ENCODE data around the gene MYL11. TPM values are rescaled to one million over a fixed set of nuclear protein-coding genes. Genes with fewer than 3 reads are reported as not detected.
"Not testable (repeated sequence)": the region's sequence is repeated elsewhere in the genome, so short reads cannot be mapped to it uniquely, and the experiment has no call there.

MYL11 gene, protein sequence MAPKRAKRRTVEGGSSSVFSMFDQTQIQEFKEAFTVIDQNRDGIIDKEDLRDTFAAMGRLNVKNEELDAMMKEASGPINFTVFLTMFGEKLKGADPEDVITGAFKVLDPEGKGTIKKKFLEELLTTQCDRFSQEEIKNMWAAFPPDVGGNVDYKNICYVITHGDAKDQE
- total RNA-seq, result not detected in 2 replicates

DNA sequence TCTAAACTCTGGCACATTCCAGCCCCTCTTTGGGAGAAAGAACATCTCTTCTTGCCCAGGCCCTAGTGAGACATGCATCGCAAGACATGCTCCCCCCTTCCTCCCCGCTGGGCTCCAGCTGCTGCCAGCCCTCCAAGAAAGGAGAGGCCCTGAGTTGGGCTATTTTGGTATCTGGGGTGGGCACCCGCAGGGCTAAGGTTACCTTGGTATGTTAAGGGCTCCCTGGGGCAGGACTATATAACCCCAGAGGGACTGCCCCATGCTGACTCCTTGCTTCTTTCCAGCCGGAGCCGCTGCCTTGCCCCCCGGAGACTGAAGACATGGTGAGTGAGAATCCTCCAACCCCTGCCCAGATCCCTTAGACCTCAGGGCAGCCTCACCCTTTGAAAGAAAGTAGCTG, at the start of gene MYL11:
Gene MYL11, plus strand, starts transcription at position 265 of the 400 bp plus-strand sequence. Its CDS starts 56 bp downstream, at position 321.
- DNase-seq (ENCODE audit: low read depth in 2 of 2), result no peak

DNA sequence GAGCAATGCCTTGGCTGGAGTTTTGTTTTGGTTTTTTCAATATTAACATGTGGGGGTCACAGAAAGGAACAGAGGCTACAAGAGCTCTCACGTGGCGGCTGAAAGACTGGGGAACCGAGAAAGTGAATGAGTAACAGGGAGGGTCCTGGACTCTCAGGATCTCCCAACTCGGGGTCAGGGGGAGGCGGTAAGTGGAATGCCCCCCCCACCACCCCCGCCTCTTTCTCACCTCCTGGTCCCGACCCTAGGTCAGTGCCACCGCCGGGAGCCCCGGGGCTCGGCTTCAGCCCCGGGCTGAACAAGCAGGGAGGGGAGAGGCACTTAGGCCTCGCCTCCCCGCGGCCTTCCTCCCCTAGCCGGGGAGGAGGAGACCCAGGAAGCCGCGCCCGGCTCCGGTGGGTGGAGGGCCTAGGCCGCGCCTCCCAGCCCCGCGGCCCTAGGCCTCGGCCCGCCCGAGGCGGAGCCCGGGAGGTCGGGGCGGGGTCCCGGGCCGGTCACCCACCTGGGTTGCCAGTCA, 40.1 kb upstream of the MYL11 start:
- peak in 1 of 2 donors; percentile 68 for DNase-seq (ENCODE audit: low read depth in 2 of 2)

DNA sequence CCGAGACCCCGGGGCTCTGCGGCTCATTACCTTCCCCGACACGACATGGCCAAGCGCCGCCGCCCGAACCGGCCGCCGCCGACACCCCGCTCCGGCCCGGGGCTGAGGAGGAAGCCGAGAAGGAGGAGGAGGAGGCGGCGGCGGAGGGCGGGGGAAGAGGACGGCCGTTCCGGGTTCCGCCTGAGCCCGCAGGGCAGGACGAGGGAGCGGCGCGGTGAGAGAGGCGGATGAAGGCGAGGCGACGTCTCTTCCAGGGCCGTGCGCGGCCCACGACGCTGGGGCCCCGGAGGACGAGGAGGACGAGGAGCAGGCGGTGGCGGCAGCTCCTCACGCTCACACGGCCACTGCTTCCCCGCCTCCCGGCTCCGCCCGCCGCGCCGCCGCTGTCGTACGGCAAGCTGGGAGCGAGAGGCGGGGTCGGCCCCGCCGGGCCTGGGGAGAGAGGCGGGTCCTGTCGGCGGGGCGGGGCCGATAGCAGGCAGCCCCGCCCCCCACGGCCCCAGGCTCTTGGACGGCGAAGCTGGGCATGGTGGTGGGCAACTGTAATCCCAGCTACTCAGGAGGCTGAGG, 39.5 kb upstream of the MYL11 start:
- DNase-seq (ENCODE audit: low read depth in 2 of 2), result peak; percentile 78

DNA sequence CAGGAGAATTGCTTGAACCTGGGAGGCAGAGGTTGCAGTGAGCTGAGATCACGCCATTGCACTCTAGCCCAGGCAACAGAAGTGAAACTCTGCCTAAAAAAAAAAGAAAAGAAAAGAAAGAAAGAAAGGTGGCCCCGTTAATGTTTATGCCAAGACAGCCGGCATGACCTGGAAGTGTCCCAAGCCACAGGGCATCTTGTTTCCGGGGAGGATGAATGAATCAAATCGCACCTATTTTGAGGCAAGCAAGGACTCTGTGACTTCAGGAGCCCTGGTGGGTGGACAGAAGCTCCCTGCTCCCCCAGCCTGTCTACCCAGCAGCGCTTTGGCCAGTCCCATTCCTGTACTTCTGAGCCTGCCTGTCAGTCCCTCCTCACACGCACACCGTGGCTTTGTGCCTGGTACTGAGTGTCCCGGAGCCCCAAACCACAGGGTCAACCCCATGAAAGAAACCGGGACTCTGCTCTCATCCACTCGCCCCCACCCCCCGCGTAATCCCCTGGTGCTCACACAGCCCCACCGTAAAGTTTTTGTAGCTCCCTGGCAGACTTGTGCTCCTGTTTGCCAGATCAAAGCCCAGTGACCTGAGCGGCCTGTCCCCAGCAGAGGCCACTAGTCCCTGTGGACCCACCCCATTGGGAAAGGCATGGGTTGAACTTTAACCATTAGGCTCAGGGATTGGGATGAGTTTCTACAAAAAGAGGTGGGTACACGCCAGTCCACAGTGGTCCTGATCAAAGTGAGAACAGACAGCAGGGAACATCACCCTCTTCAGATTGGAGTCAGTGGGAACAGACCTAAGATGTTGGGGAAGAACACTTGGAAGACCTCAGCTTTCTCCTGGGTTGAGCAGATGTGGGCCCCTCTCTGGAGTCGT, 38.8 kb upstream of the MYL11 start:
- DNase-seq (ENCODE audit: low read depth in 2 of 2), result no peak

DNA sequence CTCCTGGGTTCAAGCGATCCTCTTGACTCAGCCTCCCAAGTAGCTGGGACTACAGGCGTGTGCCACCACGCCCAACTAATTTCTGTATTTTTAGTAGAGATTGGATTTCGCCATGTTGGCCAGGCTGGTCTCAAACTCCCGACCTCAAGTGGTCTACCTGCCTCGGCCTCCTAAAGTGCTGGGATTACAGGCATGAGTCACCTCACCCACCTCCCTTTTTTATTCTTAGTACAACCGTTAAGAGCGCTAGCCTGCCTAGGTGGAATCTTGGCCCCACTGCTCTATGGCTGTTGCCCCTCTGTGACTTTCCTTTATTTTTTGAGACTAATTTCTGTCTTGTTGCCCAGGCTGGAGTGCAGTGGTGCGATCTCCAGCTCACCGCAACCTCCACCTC, 36.6 kb upstream of the MYL11 start:
- not testable (repeated sequence) for DNase-seq (ENCODE audit: low read depth in 2 of 2)

DNA sequence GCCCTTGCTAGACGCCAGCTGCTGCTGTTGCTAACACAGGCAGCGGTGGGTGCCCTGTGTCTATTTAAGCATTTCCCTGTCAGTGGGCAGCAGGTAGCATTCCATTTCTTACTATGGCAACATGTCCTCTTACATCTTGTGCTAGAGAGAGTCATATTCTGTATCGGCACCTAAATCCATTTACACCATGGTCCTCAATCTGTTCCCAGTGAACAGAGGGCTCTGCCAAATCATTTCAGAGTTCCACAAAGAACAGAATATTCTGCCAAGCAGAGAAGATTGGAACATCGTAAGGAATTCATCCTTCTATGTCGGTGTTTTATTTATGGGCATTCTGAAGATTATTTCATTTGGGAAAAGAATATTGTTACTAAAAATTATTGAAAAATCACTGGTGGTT, 35.9 kb upstream of the MYL11 start:
- DNase-seq (ENCODE audit: low read depth in 2 of 2), result not testable (repeated sequence)

DNA sequence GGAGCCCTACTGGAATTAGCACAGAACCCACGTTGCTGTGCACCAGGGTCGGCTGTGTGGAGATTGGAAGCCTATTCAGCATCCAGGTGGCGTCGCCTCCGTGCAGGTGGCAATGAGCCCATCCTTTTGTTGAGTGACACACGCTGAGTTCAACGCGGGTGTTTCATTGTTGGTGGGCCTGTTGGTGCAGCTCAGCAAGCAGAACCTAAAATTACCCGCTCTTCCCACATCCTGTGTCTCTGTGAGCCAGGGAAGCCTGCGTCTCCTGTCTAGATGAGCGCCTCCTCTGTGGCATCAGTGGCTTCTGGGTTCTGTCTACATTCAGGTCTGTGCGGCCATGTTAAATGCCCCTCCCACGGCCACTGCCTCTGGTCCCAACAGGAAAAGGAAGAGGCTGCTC, 34.0 kb upstream of the MYL11 start:
- DNase-seq (ENCODE audit: low read depth in 2 of 2), result no peak

DNA sequence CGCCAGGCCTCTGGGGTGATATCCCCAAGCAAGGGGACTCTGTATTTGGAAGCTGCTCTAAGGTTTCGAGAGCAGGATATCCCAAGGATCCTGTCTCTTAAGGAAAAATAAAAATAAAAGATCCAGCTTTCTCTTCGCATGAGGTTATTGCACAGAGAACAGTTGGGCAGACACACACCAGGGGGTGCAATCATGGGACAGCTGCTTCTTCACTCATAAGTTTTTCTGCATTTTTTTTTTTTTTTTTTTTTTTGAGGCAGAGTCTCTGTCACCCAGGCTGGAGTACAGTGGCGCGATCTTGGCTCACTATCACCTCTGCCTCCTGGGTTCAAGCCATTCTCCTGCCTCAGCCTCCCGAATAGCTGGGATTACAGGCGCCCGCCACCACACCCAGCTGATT, 32.6 kb upstream of the MYL11 start:
- not testable (repeated sequence) for DNase-seq (ENCODE audit: low read depth in 2 of 2)

DNA sequence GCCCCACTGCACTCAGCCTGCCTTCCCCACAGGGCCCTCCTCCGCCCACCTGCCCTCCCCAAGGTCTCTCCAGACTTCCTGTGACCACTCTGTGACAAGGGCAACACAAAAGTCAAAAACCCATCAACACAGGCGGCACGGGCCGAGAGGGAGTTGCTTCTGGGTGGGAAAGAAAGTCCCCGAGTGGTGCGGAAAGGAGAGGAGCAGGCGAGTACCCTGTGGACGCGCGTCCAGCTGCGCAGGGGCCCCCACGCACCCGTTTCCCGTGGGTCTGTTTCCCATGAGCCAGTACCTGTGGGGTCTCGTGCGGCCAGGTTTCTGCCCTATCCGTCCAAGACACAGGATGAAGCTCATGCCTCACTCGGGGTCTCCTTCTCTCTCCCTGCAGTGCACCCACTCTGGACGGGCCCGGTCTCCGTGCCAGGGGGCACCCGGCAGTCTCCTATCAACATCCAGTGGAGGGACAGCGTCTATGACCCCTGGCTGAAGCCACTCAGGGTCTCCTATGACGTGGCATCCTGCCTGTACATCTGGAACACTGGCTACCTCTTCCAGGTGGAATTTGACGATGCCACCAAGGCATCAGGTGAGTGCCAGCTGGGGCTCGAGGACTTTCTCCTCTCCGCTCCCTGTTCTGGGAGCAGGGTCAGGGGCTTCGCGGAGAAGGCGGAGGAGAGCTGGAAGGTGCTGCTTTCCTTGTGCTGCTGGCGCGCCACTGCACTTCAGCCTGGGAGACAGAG, 31.7 kb upstream of the MYL11 start:
- no peak for DNase-seq (ENCODE audit: low read depth in 2 of 2)

DNA sequence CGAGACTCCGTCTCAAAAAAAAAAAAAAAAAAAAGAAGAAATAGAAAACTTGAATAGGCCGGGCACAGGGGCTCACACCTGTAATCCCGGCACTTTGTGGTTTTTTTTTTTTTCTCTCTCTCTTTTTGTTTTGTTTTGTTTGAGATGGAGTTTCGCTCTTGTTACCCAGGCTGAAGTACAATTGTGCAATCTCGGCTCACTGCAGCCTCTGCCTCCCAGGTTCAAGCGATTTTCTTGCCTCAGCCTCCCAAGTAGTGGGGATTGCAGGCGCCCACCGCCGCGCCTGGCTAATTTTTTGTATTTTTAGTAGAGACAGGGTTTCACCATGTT, 31.1 kb upstream of the MYL11 start:
- DNase-seq (ENCODE audit: low read depth in 2 of 2), result not testable (repeated sequence)

DNA sequence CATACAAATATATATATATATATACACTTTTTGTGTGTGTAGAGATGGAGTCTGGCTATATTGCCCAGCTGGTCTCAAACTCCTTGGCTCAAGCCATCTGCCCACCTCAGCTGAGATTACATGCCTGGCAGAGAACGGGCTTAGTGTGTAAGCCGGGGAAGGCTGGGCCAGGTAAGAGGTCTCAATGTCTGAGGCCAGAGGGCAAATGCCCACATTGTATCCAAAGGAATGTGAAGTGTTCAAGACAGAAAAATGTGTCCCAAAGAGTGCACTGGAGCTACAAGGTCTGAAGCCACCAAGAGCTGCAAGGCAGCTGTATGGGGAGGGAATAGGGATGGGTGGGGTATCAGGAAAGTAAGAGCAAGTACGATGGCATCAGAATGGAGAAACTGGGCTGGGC, 28.3 kb upstream of the MYL11 start:
- no peak for DNase-seq (ENCODE audit: low read depth in 2 of 2)

DNA sequence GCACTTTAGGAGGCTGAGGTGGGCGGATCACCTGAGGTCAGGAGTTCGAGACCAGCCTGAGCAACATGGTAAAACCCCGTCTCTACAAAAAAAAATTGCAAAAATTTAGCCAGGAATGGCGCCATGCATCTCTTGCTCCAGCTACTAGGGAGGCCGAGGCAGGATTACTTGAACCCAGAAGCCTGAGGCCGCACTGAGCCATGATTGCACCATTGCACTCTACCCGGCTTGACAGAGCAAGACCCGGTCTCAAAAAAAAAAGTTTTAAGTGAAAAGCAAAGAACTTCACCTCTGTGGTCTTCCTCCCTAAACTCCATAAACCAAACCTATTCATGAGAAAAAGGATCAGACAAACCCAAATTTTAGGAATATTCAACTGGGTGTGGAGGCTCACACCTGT, 26.5 kb upstream of the MYL11 start:
- DNase-seq (ENCODE audit: low read depth in 2 of 2), result no peak

DNA sequence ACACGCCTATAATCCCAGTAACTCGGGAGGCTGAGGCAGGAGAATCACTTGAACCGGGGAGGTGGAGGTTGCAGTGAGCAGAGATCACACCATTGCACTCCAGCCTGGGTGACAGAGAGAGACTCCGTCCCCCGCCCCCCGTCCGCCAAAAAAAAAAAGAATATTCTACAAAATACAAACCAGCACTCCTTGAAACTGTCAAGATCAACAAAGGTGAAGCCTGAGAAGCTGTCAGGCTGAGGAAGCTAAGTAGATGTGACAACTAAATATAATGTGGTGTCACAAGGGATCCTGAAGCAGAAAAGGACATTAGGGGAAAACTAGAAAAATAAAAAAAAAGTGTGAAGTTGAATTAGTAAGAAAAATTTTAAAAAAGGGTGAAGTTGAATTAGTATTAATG, 25.7 kb upstream of the MYL11 start:
- no peak for DNase-seq (ENCODE audit: low read depth in 2 of 2)

DNA sequence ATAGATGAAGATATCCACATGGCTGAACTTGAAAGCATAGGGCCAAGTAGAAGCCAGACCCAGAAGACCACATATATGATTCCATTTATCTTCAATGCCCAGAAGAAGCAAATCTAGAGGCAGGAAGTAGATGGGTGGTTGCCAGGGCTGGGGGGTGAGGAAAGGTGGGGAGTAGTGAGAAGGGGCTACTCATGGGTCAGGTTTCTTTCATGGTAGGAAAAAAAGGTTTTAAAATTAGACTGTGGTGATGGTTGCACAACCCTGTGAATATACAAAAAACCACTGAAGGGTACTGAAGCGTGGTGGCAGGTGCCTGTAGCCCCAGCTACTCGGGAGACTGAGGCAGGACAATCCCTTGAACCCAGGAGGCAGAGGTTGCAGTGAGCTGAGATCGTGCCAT, 24.9 kb upstream of the MYL11 start:
- DNase-seq (ENCODE audit: low read depth in 2 of 2), result no peak

DNA sequence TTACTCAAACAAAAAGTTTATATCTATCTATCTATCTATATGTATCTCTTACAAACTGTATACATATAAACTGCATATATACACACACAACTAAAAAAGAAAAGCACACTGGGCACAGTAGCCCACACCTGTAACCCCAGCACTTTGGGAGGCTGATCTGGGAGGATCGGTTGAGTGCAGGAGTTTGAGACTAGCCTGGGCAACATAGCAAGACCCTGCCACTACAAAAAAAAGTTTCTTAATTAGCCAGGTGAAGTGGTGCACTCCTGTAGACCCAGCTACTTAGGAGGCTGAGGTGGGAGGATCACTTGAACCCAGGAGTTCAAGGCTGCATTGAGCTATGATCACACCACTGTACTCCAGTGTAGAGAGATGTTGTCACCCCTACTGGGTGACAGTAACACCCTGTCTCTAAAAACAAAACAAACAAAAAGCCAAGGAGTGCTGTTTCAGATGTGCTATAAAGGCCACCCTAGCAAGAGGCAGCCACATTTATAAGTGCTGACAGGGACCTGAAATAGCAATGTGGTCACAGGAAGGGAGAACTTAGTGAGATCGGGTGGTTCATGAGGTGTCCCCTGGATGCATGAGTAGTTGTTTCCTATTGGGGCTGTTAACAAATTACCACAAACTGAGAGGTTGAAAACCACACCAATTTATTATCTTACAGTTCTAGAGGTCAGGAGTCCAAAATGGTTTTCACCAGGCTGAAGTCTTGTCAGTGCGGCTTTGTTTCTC, 24.3 kb upstream of the MYL11 start:
- DNase-seq (ENCODE audit: low read depth in 2 of 2), result peak in 1 of 2 donors; percentile 61

DNA sequence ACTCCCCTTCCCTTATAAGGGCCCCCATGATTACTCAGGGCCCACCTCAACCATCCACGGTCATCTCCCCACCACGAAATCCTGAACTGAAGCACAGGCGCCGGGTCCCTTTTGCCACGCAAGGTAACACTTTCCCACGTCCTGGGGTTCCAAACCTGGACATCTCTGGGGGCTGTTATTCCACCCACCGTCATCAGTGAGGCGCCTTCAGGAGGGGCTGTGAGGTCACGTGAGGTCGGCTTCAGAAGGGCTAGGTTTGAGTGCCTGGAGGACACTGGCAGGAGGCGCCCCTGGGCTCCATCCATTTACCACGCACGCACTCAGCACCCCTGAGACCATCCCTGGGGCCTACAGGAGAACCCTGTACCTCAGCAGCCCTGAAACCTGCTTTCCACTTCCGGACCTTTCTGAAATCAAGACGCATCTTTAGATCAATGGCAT, 23.6 kb upstream of the MYL11 start:
- no peak for DNase-seq (ENCODE audit: low read depth in 2 of 2)

DNA sequence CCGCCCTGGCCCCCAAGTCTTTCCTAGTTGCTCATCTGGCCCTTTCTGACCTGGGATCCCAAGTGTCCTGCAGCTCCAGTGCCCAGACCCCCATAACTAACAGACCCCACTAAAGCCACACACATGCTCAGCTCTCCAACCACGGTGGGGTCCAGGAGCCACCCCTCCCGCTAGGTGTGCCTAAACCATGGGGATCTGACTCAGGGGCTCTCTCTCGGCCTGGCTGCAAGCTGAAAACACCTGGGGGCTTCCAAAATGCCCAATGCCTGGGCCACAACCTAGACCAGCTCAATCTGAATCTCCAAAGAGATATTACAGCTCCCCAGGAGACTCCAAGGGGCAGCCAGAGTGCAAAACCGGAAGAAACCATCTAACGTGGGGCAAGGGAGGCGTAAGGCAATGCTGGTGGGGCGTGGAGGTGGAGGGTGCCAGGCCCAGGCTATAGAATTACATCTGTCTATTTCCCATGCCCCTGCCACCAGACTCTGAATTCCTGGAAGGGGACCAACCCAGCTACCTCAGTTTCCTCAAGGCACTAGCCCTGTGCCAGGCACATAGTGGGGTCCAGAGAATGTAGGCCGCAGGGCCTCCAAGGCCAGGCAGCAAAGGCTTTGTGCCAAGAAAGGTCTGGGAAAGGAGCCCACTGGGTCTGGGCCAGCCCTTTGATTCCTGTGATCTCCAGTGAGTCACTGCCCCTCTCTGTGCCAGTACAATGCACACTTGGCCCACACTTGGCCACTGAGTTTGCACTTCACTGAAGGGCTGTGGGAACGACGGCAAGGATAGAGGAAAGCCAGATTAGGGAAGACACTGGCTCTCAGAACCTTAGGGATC, 22.8 kb upstream of the MYL11 start:
- peak; percentile 94 to 95 for DNase-seq (ENCODE audit: low read depth in 2 of 2)

DNA sequence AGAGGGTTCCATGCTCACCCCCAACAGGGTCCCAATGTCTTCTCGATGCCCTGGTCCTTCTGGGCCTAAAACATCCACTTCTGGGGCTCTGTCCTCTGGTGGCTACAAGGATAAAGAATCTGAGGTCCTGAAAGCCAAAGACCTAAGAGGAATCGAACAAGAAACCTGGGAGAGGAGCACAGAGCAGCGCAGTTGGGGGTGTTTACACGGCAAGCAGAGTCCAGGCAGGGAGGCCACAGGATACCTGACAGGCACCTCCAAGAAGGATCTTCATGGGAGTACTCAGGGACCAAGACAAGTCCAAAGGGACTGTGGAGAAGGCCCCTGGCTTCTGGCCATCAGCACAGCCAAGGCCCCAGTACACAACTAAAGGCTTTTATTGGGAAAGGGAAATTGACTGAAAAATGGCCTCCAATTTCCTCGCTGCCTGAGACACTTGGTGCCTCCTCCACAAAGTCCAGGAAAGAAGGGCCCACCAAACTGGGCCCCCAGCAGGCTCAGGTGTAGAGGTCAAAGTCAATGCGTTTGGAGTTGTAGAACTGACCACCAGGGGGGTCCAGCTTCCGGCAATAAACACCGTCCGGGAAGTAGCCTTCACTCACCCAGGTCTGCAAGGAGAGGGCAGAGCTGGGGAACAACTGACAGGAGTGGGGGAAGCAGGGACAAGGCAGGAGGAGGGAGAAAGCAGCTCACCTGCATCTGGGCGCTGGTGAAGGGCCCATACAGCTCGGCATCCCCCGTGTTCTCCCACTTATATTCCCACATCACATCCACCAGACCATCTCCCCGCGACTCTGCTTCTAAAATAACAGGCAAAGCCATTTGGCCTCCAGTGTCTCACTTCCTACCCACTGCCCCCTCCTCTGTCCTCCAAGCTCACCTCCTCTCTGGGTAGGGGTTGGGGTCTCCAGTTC, 21.9 kb upstream of the MYL11 start:
- DNase-seq (ENCODE audit: low read depth in 2 of 2), result peak in 1 of 2 donors; percentile 32

DNA sequence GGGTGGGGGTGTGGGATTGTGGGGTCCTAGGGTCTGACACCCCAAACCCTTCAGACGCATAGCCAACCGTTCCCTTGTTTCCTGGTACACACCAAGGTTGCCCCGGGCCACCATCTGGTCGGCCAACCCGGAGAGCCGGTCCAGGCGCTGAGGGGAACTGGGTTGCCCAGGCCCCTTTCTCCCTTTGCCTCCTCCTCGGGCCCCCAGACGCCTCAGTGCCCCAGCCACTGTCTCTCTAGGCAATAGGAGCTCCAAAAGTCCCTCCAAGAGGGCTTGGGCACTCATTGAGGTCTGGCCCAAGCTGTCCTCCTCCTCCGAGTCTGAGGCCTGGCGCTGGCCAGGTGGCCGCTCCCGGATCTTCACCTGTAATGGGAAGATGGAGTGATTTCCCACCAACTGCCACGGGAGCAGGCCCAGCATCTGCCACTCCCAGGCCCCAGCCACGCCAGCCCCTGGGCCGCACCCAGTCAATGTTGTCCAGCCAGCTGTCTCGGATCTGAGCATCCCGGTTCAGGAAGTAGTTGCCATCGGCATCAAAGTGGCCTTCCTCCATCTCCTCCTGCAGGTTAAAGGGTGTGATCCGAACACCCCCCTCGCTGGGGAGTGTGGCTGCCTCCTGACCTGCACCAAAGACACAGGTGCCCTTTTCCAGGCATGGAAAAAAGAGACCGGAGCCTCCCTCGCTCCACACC, 21.0 kb upstream of the MYL11 start:
- DNase-seq (ENCODE audit: low read depth in 2 of 2), result no peak

All from lung microvascular endothelial cell (primary cell).